Occipital lobe (tissue), 2 donors: ENCODE results near the gene PTPRT. TPM values are rescaled to one million over a fixed set of nuclear protein-coding genes. Genes with fewer than 3 reads are reported as not detected.
A peak's percentile ranks its signal among the peaks of the same experiment; 100 is the strongest.

Source experiments
- DNase-seq: peaks from one replicate; lab custom pipeline; 2025; lab: John Stamatoyannopoulos, UW
- total RNA-seq: library from RNA; depleted of rRNA; stranded (reverse); fragments of >200 nt; gene quantifications from one replicate; pipeline ENCODE4 v1.2.3, GENCODE V29; 2014

The PTPRT gene
- total RNA-seq, 1 donor from 2014 or later = 17.8 TPM

GRCh38 chr20:43028470-43028869, 161.2 kb downstream of the PTPRT start:
- DNase-seq = no peak

GRCh38 chr20:43023836-43024235, 165.9 kb downstream of the PTPRT start:
- DNase-seq = no peak

GRCh38 chr20:43022568-43022967, 167.1 kb downstream of the PTPRT start:
- peak; percentile 23 for DNase-seq

GRCh38 chr20:43022081-43022480, 167.6 kb downstream of the PTPRT start:
- DNase-seq = no peak

- no peak for DNase-seq
Measured at GRCh38 chr20:43017241-43018030, 172.3 kb downstream of the PTPRT start.

- no peak for DNase-seq
Measured at GRCh38 chr20:43016257-43016656, 173.4 kb downstream of the PTPRT start.

GRCh38 chr20:43015566-43015965, 174.1 kb downstream of the PTPRT start:
- DNase-seq = no peak

- DNase-seq = no peak
Measured at GRCh38 chr20:43014206-43014605, 175.5 kb downstream of the PTPRT start.

GRCh38 chr20:43011491-43011890, 178.2 kb downstream of the PTPRT start:
- no peak for DNase-seq

GRCh38 chr20:43009532-43009931, 180.2 kb downstream of the PTPRT start:
- DNase-seq = no peak

GRCh38 chr20:43007525-43007924, 182.2 kb downstream of the PTPRT start:
- no peak for DNase-seq

GRCh38 chr20:43006651-43007375, 182.9 kb downstream of the PTPRT start:
- DNase-seq = no peak

GRCh38 chr20:43003318-43003944, 186.3 kb downstream of the PTPRT start:
- no peak for DNase-seq

- no peak for DNase-seq
Measured at GRCh38 chr20:42996141-42996540, 193.6 kb downstream of the PTPRT start.

GRCh38 chr20:42988319-42988718, 201.4 kb downstream of the PTPRT start:
- no peak for DNase-seq

GRCh38 chr20:42987376-42988114, 202.2 kb downstream of the PTPRT start:
- no peak for DNase-seq

- DNase-seq = no peak
Measured at GRCh38 chr20:42986143-42986773, 203.4 kb downstream of the PTPRT start.

GRCh38 chr20:42985628-42986027, 204.1 kb downstream of the PTPRT start:
- no peak for DNase-seq

GRCh38 chr20:42982218-42982617, 207.5 kb downstream of the PTPRT start:
- DNase-seq = peak; percentile 56

- no peak for DNase-seq
Measured at GRCh38 chr20:42981253-42981652, 208.5 kb downstream of the PTPRT start.

- no peak for DNase-seq
Measured at GRCh38 chr20:42979720-42980119, 210.0 kb downstream of the PTPRT start.
